Natural killer cell (primary cell): ENCODE measurements around the gene CA12. TPM values are rescaled to one million over a fixed set of nuclear protein-coding genes. Genes with fewer than 3 reads are reported as not detected.

Source experiments
- ATAC-seq, 3 donors: fragments of 150-1000 bp in 2 of 3; fragments of 200-7000 bp in 1 of 3; cut with Tn5 transposase; 1 replicate in 1 of 3; 2 replicates in 2 of 3; pipeline ENCODE4 v1.10.0; 2021; ENCODE audit warnings: mild to moderate bottlenecking in 2 of 3, moderate library complexity in 2 of 3
- DNase-seq, 2 donors: peaks; one replicate each; pipeline versions ENCODE4 v3.0.0 to v3.0.0-alpha.2; 2013 to 2021; ENCODE audit warnings: mixed read lengths in 1 of 2
- H3K27ac ChIP-seq: one replicate; pipeline ENCODE4 v1.5.1; 2013; ENCODE audit warnings: mild to moderate bottlenecking, low read length
- H3K27me3 ChIP-seq: one replicate; pipeline ENCODE4 v1.6.1; 2013; ENCODE audit warnings: low read length; ENCODE audit not compliant: control insufficient read depth, insufficient read depth
- H3K36me3 ChIP-seq: one replicate; pipeline ENCODE4 v1.6.1; 2013; ENCODE audit warnings: low read length; ENCODE audit not compliant: control insufficient read depth, insufficient read depth
- H3K4me1 ChIP-seq: one replicate; pipeline ENCODE4 v1.6.1; 2013; ENCODE audit warnings: low read length; ENCODE audit not compliant: control insufficient read depth, insufficient read depth
- H3K4me3 ChIP-seq: one replicate; pipeline ENCODE4 v1.5.1; 2013; ENCODE audit warnings: low read length
- H3K9me3 ChIP-seq: one replicate; pipeline ENCODE4 v1.6.1; 2013; ENCODE audit warnings: low read length; ENCODE audit not compliant: control insufficient read depth, insufficient read depth
- H3K27ac Mint-ChIP-seq, 2 donors: one replicate each; pipeline ENCODE4 v1.8.0; 2022; ENCODE audit warnings: mild to moderate bottlenecking in 2 of 2, mixed read lengths in 2 of 2, moderate library complexity in 1 of 2
- H3K27me3 Mint-ChIP-seq, 2 donors: one replicate each; pipeline ENCODE4 v1.8.0; 2022; ENCODE audit warnings: low read depth in 2 of 2, mixed read lengths in 2 of 2
- H3K36me3 Mint-ChIP-seq: one replicate; pipeline ENCODE4 v1.8.0; 2022; ENCODE audit warnings: mixed read lengths
- H3K4me1 Mint-ChIP-seq, 2 donors: one replicate each; pipeline ENCODE4 v1.8.0; 2022; ENCODE audit warnings: mixed read lengths in 2 of 2
- H3K4me3 Mint-ChIP-seq: one replicate; pipeline ENCODE4 v1.8.0; 2022; ENCODE audit warnings: mild to moderate bottlenecking, moderate library complexity, mixed read lengths
- H3K9me3 Mint-ChIP-seq, 2 donors: one replicate each; pipeline ENCODE4 v1.8.0; 2022; ENCODE audit warnings: mixed read lengths in 2 of 2
- CTCF ChIP-seq: fragments of 200-600 bp; IDR thresholded peaks from one replicate; pipeline ENCODE4 v1.8.0; 2022; ENCODE audit warnings: antibody characterized with exemption
- WGBS: methylation state at CpG from one replicate; pipeline ENCODE4 v1.1.7; 2013; ENCODE audit warnings: missing lambda C conversion rate; ENCODE audit not compliant: insufficient coverage; 5-methylcytosine and 5-hydroxymethylcytosine counted together
- intact Hi-C: fragments of 100-400 bp; cut with micrococcal nuclease; formaldehyde crosslinking; loops from one replicate; pipeline ENCODE4 v1.14.2; 2022
- total RNA-seq, 4 donors: library from RNA; stranded (reverse); fragments of 120-200 nt in 1 of 4; gene quantifications; one replicate each; pipeline versions ENCODE4 v1.2.3 to v1.2.4, GENCODE V29; 2013 to 2022

The CA12 gene
- total RNA-seq, 3 donors from 2014 or later (not counting 1 experiment from before 2014, with no cell fraction given) = not detected

DNA sequence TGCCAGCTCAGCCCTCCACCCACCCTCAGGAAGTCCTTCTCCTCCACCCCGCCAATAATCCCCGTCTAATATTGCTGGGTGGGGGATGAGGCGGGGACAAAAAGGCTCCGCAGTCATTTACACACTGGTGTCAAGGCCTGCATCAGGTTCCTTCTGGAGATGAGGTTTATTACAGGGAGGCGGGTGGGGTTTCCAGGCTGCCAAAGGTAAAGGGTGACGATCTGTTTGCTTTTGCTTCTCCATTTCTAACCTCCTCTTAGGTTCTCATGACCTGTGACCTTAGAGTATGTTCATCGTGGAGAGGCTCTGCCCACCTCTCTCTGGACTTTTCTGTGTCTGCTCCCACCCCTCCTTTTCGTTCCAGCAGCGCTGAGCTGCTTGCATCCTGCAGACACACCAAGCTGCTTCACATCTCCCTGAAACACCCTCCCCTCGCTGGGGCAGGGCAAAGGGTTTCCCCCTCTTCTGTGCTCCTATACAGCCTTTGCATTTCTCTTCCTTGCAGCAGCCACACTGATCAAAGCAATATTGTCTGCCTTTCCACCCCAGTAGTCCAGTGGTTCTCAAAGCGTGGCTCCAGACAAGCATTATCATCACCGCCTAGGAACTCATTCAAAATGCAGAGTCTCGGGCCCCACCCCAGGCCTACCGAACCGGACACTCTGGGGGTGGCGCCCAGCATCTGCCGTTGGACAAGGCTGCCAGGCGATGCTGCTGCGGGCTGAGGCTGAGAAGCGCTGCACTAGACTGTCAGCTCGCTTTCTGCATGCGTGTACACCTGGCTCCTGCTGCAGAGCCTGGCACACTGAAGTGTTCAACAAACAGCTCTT, 26.6 kb downstream of the CA12 start:
- no peak overlapping the region for H3K27ac ChIP-seq
- no peaks in the 10 kb centered on the region for H3K9me3 ChIP-seq
- no peak for ATAC-seq
- no peaks in the 10 kb centered on the region for H3K4me1 Mint-ChIP-seq
- 88% methylated on average over 21 of the region's 22 CpGs for WGBS
- H3K4me3 ChIP-seq = no peak overlapping the region
- no peak for TF ChIP-seq CTCF
- H3K9me3 Mint-ChIP-seq = no peaks in the 10 kb centered on the region
- no peaks in the 10 kb centered on the region for H3K27me3 ChIP-seq
- H3K4me1 ChIP-seq = no peaks in the 10 kb centered on the region
- no peaks in the 10 kb centered on the region for H3K36me3 Mint-ChIP-seq
- intact Hi-C loops = no loop called here
- H3K27me3 Mint-ChIP-seq = peaks cover 0 to 13% of the 10 kb centered on the region in 2 donors
- no peak for DNase-seq
- H3K27ac Mint-ChIP-seq = no peak overlapping the region
- H3K4me3 Mint-ChIP-seq = no peak overlapping the region
- H3K36me3 ChIP-seq = no peaks in the 10 kb centered on the region

DNA sequence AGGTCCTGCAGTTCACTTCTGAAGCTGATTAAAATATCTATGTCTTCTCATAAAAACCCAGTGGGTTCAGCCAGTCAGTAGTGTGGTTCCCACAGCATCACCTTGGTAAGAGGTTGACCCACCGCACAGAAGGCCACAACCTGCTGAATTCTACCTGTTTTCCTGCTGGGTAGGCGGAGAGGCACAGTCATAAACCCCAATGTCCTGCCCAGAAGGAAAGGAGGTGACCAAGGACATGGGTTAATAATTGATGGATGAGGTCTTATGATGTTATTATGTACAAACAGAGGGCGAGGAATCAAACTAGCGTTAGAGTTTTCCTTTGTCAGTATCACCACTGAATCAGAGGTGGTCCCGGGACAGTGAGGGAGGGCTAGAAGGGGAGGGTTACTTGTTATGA, 27.8 kb downstream of the CA12 start:
- no peak for ATAC-seq
- Histone ChIP-seq H3K9me3 (no peaks in the 10 kb centered on the region), H3K4me3 (no peak overlapping the region), H3K36me3 (no peaks in the 10 kb centered on the region), H3K27me3 (no peaks in the 10 kb centered on the region), H3K4me1 (no peaks in the 10 kb centered on the region), H3K27ac (no peak overlapping the region)
- intact Hi-C loops = no loop called here
- DNase-seq = no peak
- H3K4me1 Mint-ChIP-seq = no peaks in the 10 kb centered on the region
- H3K27ac Mint-ChIP-seq = no peak overlapping the region
- H3K36me3 Mint-ChIP-seq = no peaks in the 10 kb centered on the region
- 94% methylated on average over 5 of the region's 5 CpGs for WGBS
- no peak for TF ChIP-seq CTCF
- no peak overlapping the region for H3K4me3 Mint-ChIP-seq
- H3K9me3 Mint-ChIP-seq = no peaks in the 10 kb centered on the region
- H3K27me3 Mint-ChIP-seq = peaks cover 0 to 9% of the 10 kb centered on the region in 2 donors

DNA sequence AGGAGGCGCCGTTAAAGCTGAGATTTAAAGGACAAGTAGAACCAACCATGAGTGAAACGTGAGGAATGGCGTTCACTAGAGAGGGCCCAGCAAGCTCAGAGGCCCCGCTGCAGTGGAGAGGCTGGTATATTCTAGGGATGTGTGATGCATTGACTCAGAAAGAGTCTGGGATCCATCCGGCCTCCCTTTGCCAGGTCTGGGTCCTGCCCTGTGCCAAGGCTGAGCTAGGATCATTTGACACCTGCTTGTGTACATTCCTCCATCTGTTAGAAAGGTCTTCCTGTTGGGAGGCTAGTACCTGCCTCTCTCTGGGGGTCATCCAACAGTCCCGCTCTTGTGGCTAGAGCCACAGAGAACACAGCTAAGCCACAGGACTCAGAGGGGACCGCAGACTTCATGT, 28.4 kb downstream of the CA12 start:
- Mint-ChIP-seq H3K9me3 (no peaks in the 10 kb centered on the region), H3K27me3 (peaks cover 0 to 7% of the 10 kb centered on the region in 2 donors), H3K27ac (no peak overlapping the region), H3K4me3 (no peak overlapping the region), H3K4me1 (no peaks in the 10 kb centered on the region), H3K36me3 (no peaks in the 10 kb centered on the region)
- H3K27me3 ChIP-seq = no peaks in the 10 kb centered on the region
- no peaks in the 10 kb centered on the region for H3K9me3 ChIP-seq
- ATAC-seq = no peak
- no peaks in the 10 kb centered on the region for H3K36me3 ChIP-seq
- DNase-seq = no peak
- 82% methylated on average over 8 of the region's 8 CpGs for WGBS
- intact Hi-C loops = no loop called here
- TF ChIP-seq CTCF = no peak
- H3K4me1 ChIP-seq = no peaks in the 10 kb centered on the region
- no peak overlapping the region for H3K4me3 ChIP-seq
- no peak overlapping the region for H3K27ac ChIP-seq

GRCh38 chr15:63352808-63353207, 28.8 kb downstream of the CA12 start:
- H3K9me3 Mint-ChIP-seq = no peaks in the 10 kb centered on the region

More at GRCh38 chr15:63352808-63353207, 28.8 kb downstream of the CA12 start:
- H3K27ac Mint-ChIP-seq = no peak overlapping the region
- Histone ChIP-seq H3K27me3 (no peaks in the 10 kb centered on the region), H3K4me3 (no peak overlapping the region), H3K27ac (no peak overlapping the region), H3K4me1 (no peaks in the 10 kb centered on the region), H3K9me3 (no peaks in the 10 kb centered on the region), H3K36me3 (no peaks in the 10 kb centered on the region)
- no peak overlapping the region for H3K4me3 Mint-ChIP-seq
- WGBS = 90% methylated on average over 3 of the region's 4 CpGs
- no peaks in the 10 kb centered on the region for H3K36me3 Mint-ChIP-seq
- DNase-seq (no peak), ATAC-seq (no peak)
- no peak for TF ChIP-seq CTCF
- no peaks in the 10 kb centered on the region for H3K4me1 Mint-ChIP-seq
- intact Hi-C loops = no loop called here
- peaks cover 0 to 7% of the 10 kb centered on the region in 2 donors for H3K27me3 Mint-ChIP-seq
